GM12891 (cell line): ENCODE results near the gene MOB1A.

Experiments used
- POLR2A ChIP-seq: IDR thresholded peaks from 2 replicates; pipeline ENCODE4 v1.6.1; 2011; ENCODE audit warnings: low read depth, low read length, control low read depth
- POLR2AphosphoS5 ChIP-seq: IDR thresholded peaks from 2 replicates; pipeline ENCODE4 v1.6.1; 2011; ENCODE audit warnings: low read depth, low read length, control low read depth

- TF ChIP-seq POLR2A (no peak; the same call in 1 of the 2 replicates), POLR2AphosphoS5 (no peak)
These were observed 26.9 kb upstream of the MOB1A start for GRCh38 chr2:74205596-74205995.
